ENCODE measurements around the gene MCTP1.

DNA sequence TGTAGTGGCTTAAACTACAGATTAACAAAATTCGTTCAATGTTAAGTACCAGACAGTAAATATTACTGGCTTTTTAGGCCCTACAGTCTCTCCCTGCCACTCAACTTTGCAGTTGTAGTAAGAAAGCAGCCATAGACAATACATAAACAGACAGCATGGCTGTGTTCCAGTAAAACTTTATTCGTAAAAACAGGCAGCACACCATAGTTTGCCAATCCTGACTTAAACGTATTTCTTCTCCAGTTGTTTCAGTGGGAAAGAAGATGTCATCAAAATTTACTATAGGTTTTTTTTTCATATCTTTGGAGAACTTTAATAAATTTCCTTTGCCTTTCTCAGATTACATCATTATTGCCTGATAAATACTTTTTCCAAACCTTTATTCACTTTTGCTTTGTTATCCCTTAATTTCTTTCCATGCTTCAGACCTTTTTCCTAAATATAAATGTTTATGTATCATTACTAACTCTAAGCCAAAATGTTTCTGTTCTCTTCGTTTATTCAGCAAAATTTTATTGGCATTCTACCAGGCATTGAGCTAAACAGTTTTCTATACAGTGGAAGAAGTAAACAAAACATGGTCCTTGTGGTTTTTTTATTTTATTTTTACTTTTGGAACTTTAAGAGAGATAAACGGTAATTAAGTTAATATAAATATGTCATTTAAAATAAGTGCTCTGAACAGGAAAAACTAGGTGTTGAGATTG is 601.9 kb downstream of the MCTP1 start:
- TF ChIP-seq CTCF (IDR thresholded peaks at IDR 0.05; ENCODE audit: low read length) (no peak), EZH2 (optimal IDR thresholded peaks at IDR 0.05; ENCODE audit: low read depth, low read length) (no peak), EZH2phosphoT487 (IDR thresholded peaks at IDR 0.05; ENCODE audit: low read length) (no peak)

Data from MM.1S (cell line).